ENCODE measurements around the gene LAMA2. TPM values are rescaled to one million over a fixed set of nuclear protein-coding genes. Genes with fewer than 3 reads are reported as not detected.

Gene LAMA2
- total and polyA plus RNA-seq, 2 donors (not counting 1 experiment from before 2014, with no cell fraction given) = 19.5 to 67.5 TPM

DNA sequence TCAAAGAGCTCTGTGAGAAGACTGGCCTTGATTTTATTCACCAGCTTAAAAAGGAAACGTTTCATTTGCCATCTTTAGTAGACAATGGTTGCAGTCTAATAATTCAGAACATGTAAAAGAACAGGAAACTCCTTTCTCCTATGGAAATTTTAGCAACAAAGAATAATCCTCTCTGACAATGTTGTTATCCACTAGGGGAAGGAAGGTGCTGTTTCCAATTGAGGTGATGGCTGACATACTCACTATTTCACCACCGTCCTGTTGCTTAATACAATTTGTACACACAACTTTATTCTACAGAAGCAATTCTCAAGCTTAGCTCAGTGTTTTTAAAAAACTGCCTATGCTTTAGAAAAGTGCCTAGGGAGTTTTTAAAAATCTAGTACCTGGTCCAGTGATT, 634.4 kb downstream of the LAMA2 start:
- Histone ChIP-seq H3K4me3 (replicated peaks in 1 of 4; ENCODE audit: control extremely low read depth in 1 of 4, insufficient read depth in 1 of 4, low read depth in 3 of 4, low read length in 4 of 4) (no peak overlapping the region), H2AFZ (ENCODE audit: low read length) (no peak overlapping the region), H3K79me2 (ENCODE audit: control insufficient read depth, insufficient read depth, low read length) (no peaks in the 10 kb centered on the region), H3K27ac (ENCODE audit: insufficient read depth, low read length) (no peak overlapping the region), H3K27me3 (ENCODE audit: control insufficient read depth, insufficient read depth, low read length) (no peaks in the 10 kb centered on the region), H3K9ac (ENCODE audit: insufficient read depth, low read length) (no peak overlapping the region), H3K4me1 (ENCODE audit: control insufficient read depth, extremely low read depth, insufficient read depth, low read length) (no peaks in the 10 kb centered on the region), H4K20me1 (ENCODE audit: control insufficient read depth, extremely low read depth, insufficient read depth, low read length) (no peaks in the 10 kb centered on the region), H3K9me3 (ENCODE audit: control insufficient read depth, insufficient read depth, low read depth, low read length) (no peaks in the 10 kb centered on the region), H3K36me3 (ENCODE audit: control insufficient read depth, insufficient read depth, low read length) (no peaks in the 10 kb centered on the region), H3K4me2 (ENCODE audit: extremely low read depth, insufficient read depth, low read length) (no peak overlapping the region)
- peak in 1 of 2 donors; percentile 51 for DNase-seq (ENCODE audit: low read depth in 2 of 2)
- TF ChIP-seq EZH2 (IDR thresholded peaks at IDR 0.05; ENCODE audit: low read length, missing control alignments) = no peak
- TF ChIP-seq CTCF (conservative IDR thresholded peaks at IDR 0.05 in 1 of 2, IDR thresholded peaks at IDR 0.05 in 1 of 2; ENCODE audit: low read depth in 1 of 2, low read length in 2 of 2) = no peak

GRCh38 chr6:129519750-129520149, 636.8 kb downstream of the LAMA2 start:
- Histone ChIP-seq H3K4me2 (ENCODE audit: extremely low read depth, insufficient read depth, low read length) (no peak overlapping the region), H3K79me2 (ENCODE audit: control insufficient read depth, insufficient read depth, low read length) (no peaks in the 10 kb centered on the region), H3K27ac (ENCODE audit: insufficient read depth, low read length) (no peak overlapping the region), H3K9me3 (ENCODE audit: control insufficient read depth, insufficient read depth, low read depth, low read length) (no peaks in the 10 kb centered on the region), H3K27me3 (ENCODE audit: control insufficient read depth, insufficient read depth, low read length) (no peaks in the 10 kb centered on the region), H3K9ac (ENCODE audit: insufficient read depth, low read length) (no peak overlapping the region), H3K4me3 (replicated peaks in 1 of 4; ENCODE audit: control extremely low read depth in 1 of 4, insufficient read depth in 1 of 4, low read depth in 3 of 4, low read length in 4 of 4) (no peak overlapping the region), H4K20me1 (ENCODE audit: control insufficient read depth, extremely low read depth, insufficient read depth, low read length) (no peaks in the 10 kb centered on the region), H2AFZ (ENCODE audit: low read length) (no peak overlapping the region), H3K4me1 (ENCODE audit: control insufficient read depth, extremely low read depth, insufficient read depth, low read length) (no peaks in the 10 kb centered on the region), H3K36me3 (ENCODE audit: control insufficient read depth, insufficient read depth, low read length) (no peaks in the 10 kb centered on the region)
- no peak for TF ChIP-seq EZH2 (IDR thresholded peaks at IDR 0.05; ENCODE audit: low read length, missing control alignments)
- no peak for TF ChIP-seq CTCF (conservative IDR thresholded peaks at IDR 0.05 in 1 of 2, IDR thresholded peaks at IDR 0.05 in 1 of 2; ENCODE audit: low read depth in 1 of 2, low read length in 2 of 2)
- no peak for DNase-seq (ENCODE audit: low read depth in 2 of 2)

DNA sequence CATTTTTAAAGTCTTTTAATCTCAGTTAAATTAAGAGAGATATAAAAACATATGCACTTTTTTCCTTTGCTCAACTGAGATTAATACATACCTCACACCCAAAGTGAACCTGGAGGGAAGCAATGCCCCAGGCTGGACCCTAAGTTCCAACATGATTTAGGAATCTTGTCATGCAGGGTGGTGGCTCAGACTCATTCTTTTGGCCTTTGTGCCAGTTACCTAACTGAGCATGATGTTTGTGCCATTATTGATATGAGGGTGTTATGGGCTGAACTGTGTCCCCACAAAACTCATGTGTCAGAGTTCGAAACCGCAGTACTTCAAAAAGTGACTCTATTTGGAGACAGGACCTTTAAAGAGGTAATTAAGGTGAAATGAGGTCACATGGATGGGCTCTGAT, 639.0 kb downstream of the LAMA2 start:
- Histone ChIP-seq H3K9me3 (ENCODE audit: control insufficient read depth, insufficient read depth, low read depth, low read length) (no peaks in the 10 kb centered on the region), H3K27ac (ENCODE audit: insufficient read depth, low read length) (no peak overlapping the region), H3K4me3 (replicated peaks in 1 of 4; ENCODE audit: control extremely low read depth in 1 of 4, insufficient read depth in 1 of 4, low read depth in 3 of 4, low read length in 4 of 4) (no peak overlapping the region), H2AFZ (ENCODE audit: low read length) (no peak overlapping the region), H3K79me2 (ENCODE audit: control insufficient read depth, insufficient read depth, low read length) (no peaks in the 10 kb centered on the region), H4K20me1 (ENCODE audit: control insufficient read depth, extremely low read depth, insufficient read depth, low read length) (no peaks in the 10 kb centered on the region), H3K27me3 (ENCODE audit: control insufficient read depth, insufficient read depth, low read length) (no peaks in the 10 kb centered on the region), H3K9ac (ENCODE audit: insufficient read depth, low read length) (no peak overlapping the region), H3K4me1 (ENCODE audit: control insufficient read depth, extremely low read depth, insufficient read depth, low read length) (no peaks in the 10 kb centered on the region), H3K4me2 (ENCODE audit: extremely low read depth, insufficient read depth, low read length) (no peak overlapping the region), H3K36me3 (ENCODE audit: control insufficient read depth, insufficient read depth, low read length) (no peaks in the 10 kb centered on the region)
- TF ChIP-seq EZH2 (IDR thresholded peaks at IDR 0.05; ENCODE audit: low read length, missing control alignments) (no peak), CTCF (conservative IDR thresholded peaks at IDR 0.05 in 1 of 2, IDR thresholded peaks at IDR 0.05 in 1 of 2; ENCODE audit: low read depth in 1 of 2, low read length in 2 of 2) (no peak)
- DNase-seq (ENCODE audit: low read depth in 2 of 2) = no peak

Data from fibroblast of lung (primary cell).